HEK293T (cell line): ENCODE results near the gene TSEN34.

Experiments
- CTCF ChIA-PET: fragments of 350-600 bp; formaldehyde crosslinking; extraction: SDS; loops from one replicate; lab custom pipeline; 2021; ENCODE audit warnings: antibody characterized with exemption, inconsistent platforms; lab: Yijun Ruan, JAX
- POLR2A ChIA-PET: fragments of 350-600 bp; formaldehyde crosslinking; extraction: SDS; loops from one replicate; lab custom pipeline; 2020; ENCODE audit warnings: antibody characterized with exemption, inconsistent platforms; lab: Yijun Ruan, JAX
- DNase-seq: peaks from one replicate; pipeline ENCODE4 v3.0.0; 2012; ENCODE audit warnings: mixed read lengths; ENCODE audit errors: extremely low spot score
- ARNT ChIP-seq: fragments of 450-650 bp; IDR thresholded peaks from 2 replicates; pipeline ENCODE4 v1.6.1; 2017; ENCODE audit warnings: mild to moderate bottlenecking
- BHLHE40 ChIP-seq: fragments of 450-650 bp; IDR thresholded peaks from 2 replicates; pipeline ENCODE4 v1.6.1; 2016; ENCODE audit warnings: mild to moderate bottlenecking, moderate library complexity, borderline replicate concordance
- CTBP1 ChIP-seq: fragments of 450-650 bp; IDR thresholded peaks from 2 replicates; pipeline ENCODE4 v1.6.1; 2016; ENCODE audit warnings: borderline replicate concordance
- ELF4 ChIP-seq: fragments of 450-650 bp; IDR thresholded peaks from 2 replicates; pipeline ENCODE4 v1.6.1; 2017; ENCODE audit warnings: antibody characterized with exemption
- FOXA1 ChIP-seq: fragments of 450-650 bp; IDR thresholded peaks from 2 replicates; pipeline ENCODE4 v1.6.1; 2016; ENCODE audit warnings: mild to moderate bottlenecking
- FOXK2 ChIP-seq: fragments of 450-650 bp; IDR thresholded peaks from 2 replicates; pipeline ENCODE4 v1.6.1; 2016; ENCODE audit warnings: mild to moderate bottlenecking
- FOXM1 ChIP-seq: fragments of 450-650 bp; IDR thresholded peaks from 2 replicates; pipeline ENCODE4 v1.6.1; 2017; ENCODE audit warnings: mild to moderate bottlenecking, borderline replicate concordance
- HDGF ChIP-seq: fragments of 450-650 bp; IDR thresholded peaks from 2 replicates; pipeline ENCODE4 v1.6.1; 2017; ENCODE audit warnings: antibody characterized with exemption, borderline replicate concordance
- L3MBTL2 ChIP-seq: fragments of 450-650 bp; conservative IDR thresholded peaks from 2 replicates; pipeline ENCODE4 v1.6.1; 2016; ENCODE audit warnings: mild to moderate bottlenecking
- LEF1 ChIP-seq: fragments of 450-650 bp; IDR thresholded peaks from 2 replicates; pipeline ENCODE4 v1.6.1; 2017; ENCODE audit warnings: mild to moderate bottlenecking, borderline replicate concordance
- NFRKB ChIP-seq: fragments of 450-650 bp; IDR thresholded peaks from 2 replicates; pipeline ENCODE4 v1.6.1; 2016; ENCODE audit warnings: mild to moderate bottlenecking, moderate library complexity
- SP1 ChIP-seq: fragments of 450-650 bp; IDR thresholded peaks from 2 replicates; pipeline ENCODE4 v1.6.1; 2017
- SUZ12 ChIP-seq: fragments of 450-650 bp; IDR thresholded peaks from 2 replicates; pipeline ENCODE4 v1.6.1; 2016; ENCODE audit warnings: mild to moderate bottlenecking
- TARDBP ChIP-seq: fragments of 450-650 bp; IDR thresholded peaks from 2 replicates; pipeline ENCODE4 v1.6.1; 2016
- ZNF384 ChIP-seq: fragments of 450-650 bp; IDR thresholded peaks from 2 replicates; pipeline ENCODE4 v1.6.1; 2016
- TF ChIP-seq, protein P1 (sequence below): fragments of 450-650 bp; IDR thresholded peaks from 2 replicates; pipeline ENCODE4 v1.6.1; 2016

TSEN34 gene

DNA sequence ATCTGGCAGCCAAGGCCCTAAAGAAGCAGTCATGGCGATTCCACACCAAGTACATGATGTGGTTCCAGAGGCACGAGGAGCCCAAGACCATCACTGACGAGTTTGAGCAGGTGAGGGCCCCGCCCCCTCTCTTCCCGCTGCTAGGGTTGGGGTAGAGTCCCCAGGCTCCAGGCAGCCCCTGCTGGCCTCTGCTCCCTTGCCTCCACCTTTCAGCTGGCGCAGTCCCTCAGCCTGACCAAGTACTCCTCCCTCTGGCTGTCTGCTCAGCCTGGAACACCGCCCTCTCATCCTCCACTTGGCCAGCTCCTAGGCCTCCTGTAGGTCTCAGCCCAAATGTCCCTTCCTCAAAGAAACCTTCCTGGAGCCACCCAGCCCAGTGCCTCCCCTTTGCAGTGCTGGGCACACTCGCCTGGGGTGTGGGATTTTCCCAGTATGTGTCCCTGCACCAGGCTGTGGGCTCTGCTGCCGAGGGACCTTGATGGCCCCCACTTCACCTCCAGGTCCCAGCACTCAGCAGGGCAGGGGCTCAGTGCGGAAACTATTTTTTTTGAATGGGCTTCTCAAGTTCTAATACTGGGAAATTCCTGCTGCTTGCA lies 37.3 kb upstream of the TSEN34 start:
- CTCF ChIA-PET: no interaction called here
- no peak for DNase-seq
- TF ChIP-seq ELF4 (no peak), FOXA1 (no peak), ARNT (no peak), LEF1 (no peak), BHLHE40 (no peak), CTBP1 (no peak), SP1 (no peak), FOXM1 (no peak), HDGF (no peak), FOXK2 (no peak)
- TF ChIP-seq, protein P1, sequence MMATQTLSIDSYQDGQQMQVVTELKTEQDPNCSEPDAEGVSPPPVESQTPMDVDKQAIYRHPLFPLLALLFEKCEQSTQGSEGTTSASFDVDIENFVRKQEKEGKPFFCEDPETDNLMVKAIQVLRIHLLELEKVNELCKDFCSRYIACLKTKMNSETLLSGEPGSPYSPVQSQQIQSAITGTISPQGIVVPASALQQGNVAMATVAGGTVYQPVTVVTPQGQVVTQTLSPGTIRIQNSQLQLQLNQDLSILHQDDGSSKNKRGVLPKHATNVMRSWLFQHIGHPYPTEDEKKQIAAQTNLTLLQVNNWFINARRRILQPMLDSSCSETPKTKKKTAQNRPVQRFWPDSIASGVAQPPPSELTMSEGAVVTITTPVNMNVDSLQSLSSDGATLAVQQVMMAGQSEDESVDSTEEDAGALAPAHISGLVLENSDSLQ: no peak
- POLR2A ChIA-PET: no interaction called here

DNA sequence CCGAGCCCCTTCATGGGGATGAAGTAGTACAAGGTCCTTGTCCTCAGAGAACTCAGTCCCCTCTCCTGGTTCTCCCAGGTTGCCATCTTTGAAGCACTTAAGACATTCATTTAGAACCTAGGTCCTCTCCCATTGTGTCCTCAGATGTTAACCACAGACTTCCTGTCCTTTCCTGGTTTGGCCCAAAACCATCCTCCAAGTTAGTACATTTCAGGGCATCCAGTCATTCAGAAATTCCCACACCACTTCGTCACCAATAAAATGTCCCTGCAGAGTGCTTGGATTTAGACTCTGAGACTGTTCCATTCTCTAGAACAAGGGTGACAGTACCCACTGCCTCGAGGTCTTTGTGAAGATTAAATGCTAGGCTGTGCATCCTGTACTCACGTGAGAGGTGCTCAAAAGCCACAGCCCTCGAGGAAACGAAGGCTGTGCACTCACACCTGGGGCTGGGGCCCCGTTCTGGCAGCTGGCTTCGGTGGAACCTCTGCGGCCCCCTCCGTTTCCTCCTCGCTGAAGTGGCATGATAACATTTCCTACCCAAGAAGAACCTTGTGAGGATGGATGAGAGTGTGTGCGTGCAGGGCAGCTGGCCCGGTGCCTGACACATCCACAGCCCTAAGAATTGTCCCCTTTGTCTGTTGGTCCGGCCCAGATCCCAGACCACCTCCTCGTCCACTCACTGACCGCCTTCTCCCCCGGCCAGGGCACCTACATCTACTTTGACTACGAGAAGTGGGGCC lies 36.3 kb upstream of the TSEN34 start:
- no peak for DNase-seq
- POLR2A ChIA-PET: no interaction called here
- TF ChIP-seq FOXA1 (no peak), ZNF384 (no peak), ELF4 (no peak), FOXK2 (no peak), ARNT (no peak), TARDBP (no peak), BHLHE40 (no peak), CTBP1 (no peak), SUZ12 (no peak), LEF1 (no peak), NFRKB (no peak)
- TF ChIP-seq, protein P1: no peak
- CTCF ChIA-PET: no interaction called here

DNA sequence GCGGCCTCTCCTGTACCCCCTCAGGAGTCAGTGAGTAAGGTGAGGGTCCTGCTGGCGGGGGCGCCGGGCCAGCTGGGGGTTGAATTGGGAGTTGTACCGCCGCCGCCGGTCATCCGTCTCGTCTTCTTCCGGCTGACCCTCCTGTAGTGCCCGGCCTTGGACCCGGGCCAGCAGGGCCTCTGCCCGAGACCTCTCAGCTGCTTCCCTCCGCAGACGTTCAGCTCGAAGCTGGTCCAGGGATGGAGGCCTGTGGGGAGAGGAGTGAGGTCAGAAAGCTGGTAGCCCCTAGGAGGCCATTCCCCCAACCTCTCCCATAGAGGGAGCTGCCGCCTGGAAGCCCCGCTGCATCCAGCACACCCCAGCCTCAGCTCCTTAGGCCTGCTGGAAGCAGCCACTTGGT lies 35.4 kb upstream of the TSEN34 start:
- DNase-seq: no peak
- CTCF ChIA-PET: no interaction called here
- no peak for TF ChIP-seq ELF4
- TF ChIP-seq LEF1: no peak
- POLR2A ChIA-PET: interaction anchor here (0.6 kb wide), 1 partner anchor 18 kb away, joined by 4 read pairs; the partner anchor contains the start of gene CNOT3

DNA sequence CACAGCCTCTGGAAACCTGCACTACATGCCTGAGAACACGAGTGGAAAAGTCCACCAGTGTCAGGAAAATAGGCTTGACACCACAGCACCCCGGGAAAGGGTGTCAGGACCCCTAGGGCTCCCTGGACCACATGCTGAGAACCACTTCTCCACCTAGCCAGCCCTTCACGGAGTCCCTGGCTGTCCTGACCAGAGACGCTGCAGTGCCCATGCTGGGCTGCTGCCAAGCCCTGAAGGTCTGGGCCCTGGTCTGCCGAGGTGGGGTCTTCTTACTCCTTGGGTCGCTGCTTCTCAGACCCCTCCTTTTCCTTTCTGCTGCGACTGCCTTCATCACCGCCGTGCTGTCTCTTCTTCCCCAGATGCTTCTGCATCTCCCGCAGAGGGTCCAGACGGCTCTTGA lies 34.6 kb upstream of the TSEN34 start:
- POLR2A ChIA-PET: no interaction called here
- DNase-seq: no peak
- CTCF ChIA-PET: no interaction called here
- TF ChIP-seq, protein P1: no peak
- TF ChIP-seq FOXA1 (no peak), NFRKB (no peak), ZNF384 (no peak), SP1 (no peak), FOXK2 (no peak), TARDBP (no peak), ELF4 (no peak), HDGF (no peak), SUZ12 (no peak), LEF1 (no peak), L3MBTL2 (no peak), BHLHE40 (no peak), CTBP1 (no peak), FOXM1 (no peak), ARNT (no peak)

DNA sequence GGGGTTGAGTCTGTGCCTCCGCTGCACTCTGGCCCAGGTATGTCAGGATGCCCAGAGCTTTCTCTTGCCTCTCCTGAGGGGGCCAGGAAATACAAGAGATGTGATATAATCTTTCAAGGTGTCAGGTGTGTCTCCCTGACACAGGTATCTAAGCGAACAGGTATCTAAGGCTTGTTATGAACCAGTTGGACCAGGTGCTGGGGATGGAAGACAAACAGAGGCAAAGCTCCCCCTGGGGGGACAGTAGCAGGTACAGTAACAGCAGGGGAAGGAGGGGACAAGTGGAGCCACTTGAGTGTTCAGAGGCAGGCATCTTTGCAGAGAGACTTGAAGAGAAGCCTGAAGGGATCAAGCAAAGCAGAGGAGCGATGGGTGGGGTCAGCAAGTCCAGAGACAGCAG lies 34.2 kb upstream of the TSEN34 start:
- DNase-seq: no peak
- ChIA-PET CTCF (no interaction called here), POLR2A (no interaction called here)
- TF ChIP-seq SUZ12 (no peak), FOXA1 (no peak), ZNF384 (no peak), BHLHE40 (no peak), L3MBTL2 (no peak)

DNA sequence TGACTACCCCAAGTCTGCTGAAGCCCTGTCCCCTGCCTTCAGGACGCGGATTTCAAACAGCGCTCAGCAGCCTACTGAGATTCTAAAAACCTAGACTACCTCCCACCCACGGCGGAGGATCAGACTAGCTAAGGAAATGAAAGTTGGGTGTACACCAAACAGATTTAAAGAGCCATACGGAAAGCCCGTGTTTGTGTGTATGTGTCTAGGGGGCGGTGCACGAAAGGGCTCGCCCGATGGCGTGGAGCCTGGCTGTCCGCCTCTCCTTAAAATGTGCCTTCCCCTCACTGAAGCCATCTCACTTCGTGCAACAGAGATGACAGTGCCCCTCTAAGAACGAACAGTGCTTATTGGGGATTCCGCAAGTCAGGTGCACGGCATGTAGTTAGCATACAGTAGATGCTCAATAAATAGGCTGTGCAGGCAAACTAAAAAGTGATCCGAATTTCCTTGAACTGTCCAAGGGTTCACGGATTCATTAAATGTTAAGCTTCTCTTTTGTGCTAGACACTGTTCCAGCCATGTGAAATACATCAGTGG lies 32.2 kb upstream of the TSEN34 start:
- TF ChIP-seq NFRKB (no peak), ARNT (no peak), L3MBTL2 (no peak), ZNF384 (no peak), HDGF (no peak), BHLHE40 (no peak), TARDBP (no peak), CTBP1 (no peak), ELF4 (no peak), FOXM1 (no peak), LEF1 (no peak), SP1 (no peak), SUZ12 (no peak), FOXA1 (no peak), FOXK2 (no peak)
- TF ChIP-seq, protein P1: no peak
- ChIA-PET POLR2A (interaction anchor here (0.8 to 2.3 kb wide), 7 partner anchors 8 to 44 kb away, joined by 3 to 13 read pairs (median 4); partner anchors contain the start of genes CNOT3, PRPF31, RPS9 and TFPT), CTCF (no interaction called here)
- DNase-seq: no peak
